IMR-90 (cell line): Measurements from ENCODE around the gene TSPEAR. TPM values are rescaled to one million over a fixed set of nuclear protein-coding genes. Genes with fewer than 3 reads are reported as not detected.

ENCODE experiments used
- ATAC-seq: fragments of 200-7000 bp; cut with Tn5 transposase; 2 replicates; pipeline ENCODE4 v1.9.1; 2020; ENCODE audit warnings: low read depth, mild to moderate bottlenecking, moderate library complexity
- BruUV-seq: library from RNA; stranded (reverse); fragments of 400-500 nt; replicated peaks from 2 replicates; lab custom pipeline; 2021; lab: Mats Ljungman, UMichigan
- CTCF ChIA-PET: fragments of 300-600 bp; formaldehyde crosslinking; extraction: SDS; loops from one replicate; lab custom pipeline; 2021; ENCODE audit warnings: antibody characterized with exemption; lab: Yijun Ruan, JAX
- POLR2A ChIA-PET: fragments of 300-600 bp; sonication (Branson Sonifier 250); formaldehyde crosslinking; loops from one replicate; lab custom pipeline; 2022; ENCODE audit warnings: antibody characterized with exemption; ENCODE audit not compliant: unreplicated experiment; lab: Charles Lee
- DNase-seq: peaks from one replicate; pipeline ENCODE4 v3.0.0; 2013
- H2AFZ ChIP-seq: replicated peaks from 2 replicates; pipeline ENCODE3; 2013; ENCODE audit warnings: low read length, mild to moderate bottlenecking; ENCODE audit not compliant: poor library complexity
- H2AK5ac ChIP-seq: 2 replicates; pipeline ENCODE4 v1.6.1; 2013; ENCODE audit warnings: low read depth, low read length, inconsistent platforms
- H2AK9ac ChIP-seq: replicated peaks from 2 replicates; pipeline ENCODE3; 2013; ENCODE audit warnings: mild to moderate bottlenecking, low read depth, low read length, moderate library complexity; ENCODE audit not compliant: poor library complexity
- H2BK120ac ChIP-seq: 2 replicates; pipeline ENCODE4 v1.6.1; 2013; ENCODE audit warnings: low read depth, low read length, inconsistent platforms
- H2BK15ac ChIP-seq: 3 replicates; pipeline ENCODE4 v1.6.1; 2013; ENCODE audit warnings: low read depth, low read length, inconsistent platforms
- H2BK20ac ChIP-seq: 2 replicates; pipeline ENCODE4 v1.6.1; 2013; ENCODE audit warnings: low read depth, mild to moderate bottlenecking, inconsistent platforms, low read length, moderate library complexity
- H2BK5ac ChIP-seq: 2 replicates; pipeline ENCODE4 v1.6.1; 2013; ENCODE audit warnings: mild to moderate bottlenecking, low read depth, low read length, inconsistent platforms; ENCODE audit not compliant: poor library complexity, severe bottlenecking
- H3K14ac ChIP-seq: replicated peaks from 2 replicates; pipeline ENCODE4 v1.6.1; 2013; ENCODE audit warnings: low read depth, low read length, inconsistent platforms
- H3K18ac ChIP-seq: 2 replicates; pipeline ENCODE4 v1.6.1; 2013; ENCODE audit warnings: low read depth, low read length, control low read depth
- H3K23ac ChIP-seq: 2 replicates; pipeline ENCODE4 v1.6.1; 2013; ENCODE audit warnings: low read depth, low read length, inconsistent platforms
- H3K27ac ChIP-seq: 2 replicates; pipeline ENCODE4 v1.5.1; 2013; ENCODE audit warnings: mild to moderate bottlenecking, control low read depth, low read length; ENCODE audit not compliant: insufficient read depth
- H3K27me3 ChIP-seq: 2 replicates; pipeline ENCODE4 v1.6.1; 2013; ENCODE audit warnings: low read length; ENCODE audit not compliant: control insufficient read depth, insufficient read depth
- H3K36me3 ChIP-seq: 2 replicates; pipeline ENCODE4 v1.6.1; 2013; ENCODE audit warnings: low read length, mixed read lengths; ENCODE audit not compliant: control insufficient read depth, insufficient read depth
- H3K4ac ChIP-seq: 2 replicates; pipeline ENCODE4 v1.6.1; 2013; ENCODE audit warnings: low read depth, low read length, inconsistent platforms
- H3K4me1 ChIP-seq: 2 replicates; pipeline ENCODE4 v1.6.1; 2013; ENCODE audit warnings: low read length, mixed read lengths; ENCODE audit not compliant: control insufficient read depth, insufficient read depth
- H3K4me2 ChIP-seq: 2 replicates; pipeline ENCODE4 v1.6.1; 2013; ENCODE audit warnings: low read depth, mild to moderate bottlenecking, control low read depth, low read length, moderate library complexity
- H3K4me3 ChIP-seq: 2 replicates; pipeline ENCODE4 v1.5.1; 2013; ENCODE audit warnings: low read depth, mild to moderate bottlenecking, control low read depth, low read length, moderate library complexity; ENCODE audit not compliant: insufficient read depth
- H3K56ac ChIP-seq: 2 replicates; pipeline ENCODE4 v1.6.1; 2013; ENCODE audit warnings: low read length, inconsistent platforms; ENCODE audit not compliant: insufficient read depth; ENCODE audit errors: extremely low read depth
- H3K79me1 ChIP-seq, 2 experiments: 2 replicates each; pipeline ENCODE4 v1.6.1; 2013; ENCODE audit warnings: low read length in 2 of 2, inconsistent platforms in 1 of 2, low read depth in 1 of 2
- H3K9ac ChIP-seq: 2 replicates; pipeline ENCODE4 v1.6.1; 2013; ENCODE audit warnings: low read depth, low read length, control low read depth
- H3K9me1 ChIP-seq: 2 replicates; pipeline ENCODE4 v1.6.1; 2013; ENCODE audit warnings: low read length, inconsistent platforms; ENCODE audit not compliant: insufficient read depth
- H3K9me3 ChIP-seq: 2 replicates; pipeline ENCODE4 v1.6.1; 2013; ENCODE audit warnings: low read length; ENCODE audit not compliant: control insufficient read depth, insufficient read depth
- H4K20me1 ChIP-seq: 2 replicates; pipeline ENCODE4 v1.6.1; 2013; ENCODE audit warnings: low read length, inconsistent platforms; ENCODE audit not compliant: insufficient read depth
- H4K5ac ChIP-seq: 2 replicates; pipeline ENCODE4 v1.6.1; 2013; ENCODE audit warnings: mild to moderate bottlenecking, low read depth, low read length, control low read depth
- H4K8ac ChIP-seq, 2 experiments: 2 replicates each; pipeline ENCODE4 v1.6.1; 2013; ENCODE audit warnings: low read depth in 2 of 2, low read length in 2 of 2, control low read depth in 1 of 2, inconsistent platforms in 1 of 2
- H4K91ac ChIP-seq: 2 replicates; pipeline ENCODE4 v1.6.1; 2013; ENCODE audit warnings: low read depth, low read length, inconsistent platforms; ENCODE audit not compliant: insufficient read depth
- BHLHE40 ChIP-seq: fragments of 150-350 bp; IDR thresholded peaks from 2 replicates; pipeline ENCODE4 v1.6.1; 2016; ENCODE audit warnings: mild to moderate bottlenecking, low read depth, low read length
- CEBPB ChIP-seq: IDR thresholded peaks from 2 replicates; pipeline ENCODE4 v1.6.1; 2012; ENCODE audit warnings: low read depth, low read length, improper control_type of control experiment
- CHD1 ChIP-seq: IDR thresholded peaks from 2 replicates; pipeline ENCODE4 v1.6.1; 2012; ENCODE audit warnings: low read depth, low read length, improper control_type of control experiment
- MAFK ChIP-seq: IDR thresholded peaks from 2 replicates; pipeline ENCODE4 v1.6.1; 2012; ENCODE audit warnings: low read depth, low read length, improper control_type of control experiment
- MAZ ChIP-seq: IDR thresholded peaks from 2 replicates; pipeline ENCODE4 v1.6.1; 2012; ENCODE audit warnings: low read depth, mild to moderate bottlenecking, low read length, improper control_type of control experiment, moderate library complexity, borderline replicate concordance
- NFE2L2 ChIP-seq: fragments of 150-350 bp; IDR thresholded peaks from 2 replicates; pipeline ENCODE4 v1.6.1; 2016; ENCODE audit warnings: low read depth, mild to moderate bottlenecking, low read length
- RFX5 ChIP-seq: IDR thresholded peaks from 2 replicates; pipeline ENCODE4 v1.8.0; 2012; ENCODE audit warnings: low read depth, mild to moderate bottlenecking, low read length, moderate library complexity
- WGBS, 2 experiments: methylation state at CpG; one replicate each; pipeline versions ENCODE4 v1.1.5 to v1.1.7; 2013; ENCODE audit warnings: missing lambda C conversion rate in 2 of 2; ENCODE audit not compliant: insufficient read length in 1 of 2; ENCODE audit errors: extremely low coverage in 2 of 2; 5-methylcytosine and 5-hydroxymethylcytosine counted together
- dilution Hi-C: fragments of 300-500 bp; cut with HindIII; formaldehyde crosslinking; loops from one replicate; pipeline ENCODE4 v1.14.3; 2018; ENCODE audit warnings: low sequenced_read_pairs; ENCODE audit not compliant: unreplicated experiment
- in situ Hi-C: fragments of 300-500 bp; cut with MboI; formaldehyde crosslinking; loops from 3 replicates; pipeline ENCODE4 v1.14.3; 2019; ENCODE audit warnings: low sequenced_read_pairs, inconsistent platforms, mixed read lengths
- intact Hi-C: fragments of 100-400 bp; cut with micrococcal nuclease; formaldehyde crosslinking; loops from 2 replicates; pipeline ENCODE4 v1.10.0; 2022
- polyA plus RNA-seq, 3 experiments: library from polyadenylated mRNA; depleted of rRNA; stranded (reverse); fragments of >200 nt; gene quantifications; 2 replicates each; pipeline ENCODE4 v1.2.3, GENCODE V29; 2012; ENCODE audit warnings: low replicate concordance in 1 of 3
- total RNA-seq: library from RNA; depleted of rRNA; stranded (reverse); fragments of >200 nt; gene quantifications from 2 replicates; pipeline ENCODE4 v1.2.3, GENCODE V29; 2012

TSPEAR gene
- total and polyA plus RNA-seq, 2 of the 4 experiments (the other 2 are of a cell fraction), result not detected

DNA sequence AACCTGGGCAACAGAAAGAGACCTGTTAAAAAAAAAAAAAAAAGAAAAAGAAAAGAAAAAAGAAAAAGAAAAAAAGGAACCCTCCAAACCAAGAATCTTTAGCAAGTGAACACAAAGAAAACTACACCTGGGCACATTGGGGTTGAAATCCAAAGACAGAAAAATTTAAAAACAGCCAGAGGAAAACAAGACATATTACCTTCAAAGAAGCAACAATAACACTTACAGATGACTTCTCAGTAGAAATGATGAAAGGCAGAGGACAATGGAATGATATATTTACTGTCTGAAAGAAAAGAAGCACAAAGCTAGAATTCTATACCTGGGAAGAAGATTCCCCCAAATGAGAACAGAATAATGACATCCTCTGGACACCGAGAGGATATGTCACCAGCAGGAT, 168.7 kb downstream of the TSPEAR start:
- Histone ChIP-seq H3K4me3 (no peak overlapping the region), H3K27me3 (peaks cover 3% of the 10 kb centered on the region), H3K4ac (no peak overlapping the region), H2BK20ac (no peak overlapping the region), H4K20me1 (no peaks in the 10 kb centered on the region), H3K9me1 (no peaks in the 10 kb centered on the region), H3K4me2 (no peak overlapping the region), H2AFZ (no peak overlapping the region), H2BK5ac (no peak overlapping the region), H3K4me1 (no peaks in the 10 kb centered on the region), H3K36me3 (no peaks in the 10 kb centered on the region), H4K8ac (no peak overlapping the region), H2BK120ac (no peak overlapping the region), H3K56ac (no peak overlapping the region), H3K23ac (no peak overlapping the region), H3K18ac (no peak overlapping the region), H4K91ac (no peak overlapping the region), H3K27ac (no peak overlapping the region), H2AK9ac (no peak overlapping the region), H3K9ac (no peak overlapping the region), H3K9me3 (peaks cover 2% of the 10 kb centered on the region), H2BK15ac (no peak overlapping the region), H3K79me1 (no peaks in the 10 kb centered on the region), H3K14ac (no peak overlapping the region), H4K5ac (no peak overlapping the region), H2AK5ac (no peak overlapping the region)
- intact Hi-C loops (no loop called here), in situ Hi-C loops (no loop called here), dilution Hi-C loops (no loop called here)
- DNase-seq, result no peak
- TF ChIP-seq MAFK, result no peak
- no peak for TF ChIP-seq RFX5
- TF ChIP-seq CHD1, result no peak
- TF ChIP-seq CEBPB, result no peak
- TF ChIP-seq NFE2L2, result no peak
- TF ChIP-seq MAZ, result no peak
- TF ChIP-seq BHLHE40, result no peak
- ChIA-PET CTCF (no interaction called here), POLR2A (no interaction called here)
- WGBS, 2 experiments, result no CpG with 5 or more reads among the region's 1 CpG
- no peak for ATAC-seq
- no TSS peak for BruUV-seq
